Measurements from ENCODE around the gene DHFR2.

DNA sequence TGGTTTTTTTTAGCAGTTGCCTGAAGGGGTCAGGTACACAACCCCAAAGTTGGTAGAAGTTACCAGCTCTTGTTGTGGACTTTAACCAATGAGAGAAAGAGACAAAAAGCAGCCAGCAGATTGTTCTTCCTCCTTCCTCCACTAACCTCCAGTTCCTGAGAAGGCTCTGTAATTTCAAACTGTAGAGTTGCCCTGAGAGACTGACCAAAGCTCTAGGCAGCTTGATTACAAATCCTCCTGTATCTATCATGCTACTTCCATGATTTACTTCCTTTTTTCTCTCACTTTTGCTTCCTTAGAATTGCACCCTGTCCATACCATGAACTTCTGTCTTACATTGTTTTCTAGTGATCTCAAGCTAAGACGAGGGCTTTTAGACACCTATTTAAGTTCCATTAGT is 29.4 kb upstream of the DHFR2 start:
- TF ChIP-seq, protein P1, sequence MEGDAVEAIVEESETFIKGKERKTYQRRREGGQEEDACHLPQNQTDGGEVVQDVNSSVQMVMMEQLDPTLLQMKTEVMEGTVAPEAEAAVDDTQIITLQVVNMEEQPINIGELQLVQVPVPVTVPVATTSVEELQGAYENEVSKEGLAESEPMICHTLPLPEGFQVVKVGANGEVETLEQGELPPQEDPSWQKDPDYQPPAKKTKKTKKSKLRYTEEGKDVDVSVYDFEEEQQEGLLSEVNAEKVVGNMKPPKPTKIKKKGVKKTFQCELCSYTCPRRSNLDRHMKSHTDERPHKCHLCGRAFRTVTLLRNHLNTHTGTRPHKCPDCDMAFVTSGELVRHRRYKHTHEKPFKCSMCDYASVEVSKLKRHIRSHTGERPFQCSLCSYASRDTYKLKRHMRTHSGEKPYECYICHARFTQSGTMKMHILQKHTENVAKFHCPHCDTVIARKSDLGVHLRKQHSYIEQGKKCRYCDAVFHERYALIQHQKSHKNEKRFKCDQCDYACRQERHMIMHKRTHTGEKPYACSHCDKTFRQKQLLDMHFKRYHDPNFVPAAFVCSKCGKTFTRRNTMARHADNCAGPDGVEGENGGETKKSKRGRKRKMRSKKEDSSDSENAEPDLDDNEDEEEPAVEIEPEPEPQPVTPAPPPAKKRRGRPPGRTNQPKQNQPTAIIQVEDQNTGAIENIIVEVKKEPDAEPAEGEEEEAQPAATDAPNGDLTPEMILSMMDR (IDR thresholded peaks at IDR 0.05) = no peak
- no peak for TF ChIP-seq POLR2A (IDR thresholded peaks at IDR 0.05)

Data from uterus (tissue), 2 donors.